Spinal cord (tissue), 10 donors: ENCODE data around the gene CCR5. TPM values are rescaled to one million over a fixed set of nuclear protein-coding genes. Genes with fewer than 3 reads are reported as not detected.

Source experiments
- DNase-seq, 6 donors: peaks; one replicate each; pipeline versions ENCODE4 v3.0.0 to v3.0.0-alpha.2; 2013 to 2015; ENCODE audit warnings: low spot score in 6 of 6, low read depth in 4 of 6
- H3K27ac ChIP-seq: one replicate; pipeline ENCODE4 v1.5.1; 2013; ENCODE audit warnings: low read depth, low read length, control low read depth
- H3K27me3 ChIP-seq: one replicate; pipeline ENCODE4 v1.6.1; 2013; ENCODE audit warnings: low read length; ENCODE audit not compliant: control insufficient read depth, insufficient read depth
- H3K36me3 ChIP-seq: one replicate; pipeline ENCODE4 v1.6.1; 2013; ENCODE audit warnings: low read length; ENCODE audit not compliant: control insufficient read depth, insufficient read depth
- H3K4me1 ChIP-seq: one replicate; pipeline ENCODE4 v1.6.1; 2013; ENCODE audit warnings: low read length; ENCODE audit not compliant: control insufficient read depth, insufficient read depth
- H3K4me3 ChIP-seq: one replicate; pipeline ENCODE4 v1.5.1; 2013; ENCODE audit warnings: low read depth, low read length, control low read depth
- H3K9me3 ChIP-seq: one replicate; pipeline ENCODE4 v1.6.1; 2013; ENCODE audit warnings: low read length; ENCODE audit not compliant: control insufficient read depth, insufficient read depth
- WGBS: methylation state at CpG from one replicate; pipeline ENCODE4 v1.1.5; 2013; ENCODE audit warnings: missing lambda C conversion rate; ENCODE audit not compliant: insufficient coverage; 5-methylcytosine and 5-hydroxymethylcytosine counted together
- polyA plus RNA-seq, 2 donors: library from polyadenylated mRNA; unstranded; fragments of 120-200 nt; gene quantifications; one replicate each; pipeline ENCODE4 v1.2.1, GENCODE V29; 2013; ENCODE audit not compliant: insufficient read length in 2 of 2
- total RNA-seq, 2 donors: library from RNA; depleted of rRNA in 1 of 2; stranded (reverse); fragments of 120-200 nt in 1 of 2; fragments of >200 nt in 1 of 2; gene quantifications; one replicate each; pipeline versions ENCODE4 v1.2.3 to v1.2.4, GENCODE V29; 2013 to 2014
- donor health status: healthy.

Gene CCR5
- total and polyA plus RNA-seq, 4 donors: 0.11 to 0.79 (median 0.35) TPM

- H3K27ac ChIP-seq: no peak overlapping the region
- no peak overlapping the region for H3K4me3 ChIP-seq
- no peak for DNase-seq
- no peaks in the 10 kb centered on the region for H3K27me3 ChIP-seq
- 90% methylated on average over 5 of the region's 6 CpGs for WGBS
- H3K4me1 ChIP-seq: no peaks in the 10 kb centered on the region
- H3K9me3 ChIP-seq: no peaks in the 10 kb centered on the region
- no peaks in the 10 kb centered on the region for H3K36me3 ChIP-seq
These were observed 51.9 kb downstream of the CCR5 start for GRCh38 chr3:46422617-46423016.

GRCh38 chr3:46423588-46423987, 52.8 kb downstream of the CCR5 start:
- Histone ChIP-seq H3K27ac (no peak overlapping the region), H3K9me3 (no peaks in the 10 kb centered on the region), H3K36me3 (no peaks in the 10 kb centered on the region), H3K4me1 (no peaks in the 10 kb centered on the region), H3K4me3 (no peak overlapping the region), H3K27me3 (no peaks in the 10 kb centered on the region)
- DNase-seq: no peak
- WGBS: 90% methylated on average over 3 of the region's 5 CpGs

Other genes starting within 250 kb of the CCR5 start
- gene CCR1, start 162.6 kb upstream of the CCR5 start, total RNA-seq: 1 to 10 TPM; 5.2 to 7.1 TPM
- 1 to 10 TPM; 3.0 to 5.9 TPM for gene CCR1, start 162.6 kb upstream of the CCR5 start, polyA plus RNA-seq
- under 1 TPM in 1 of 2 donors, not detected in 1; 0.20 TPM for gene CCR3, start 128.5 kb upstream of the CCR5 start, total RNA-seq
- not detected for gene CCR3, start 128.5 kb upstream of the CCR5 start, polyA plus RNA-seq
- 1 to 10 TPM in 1 of 2 donors, under 1 TPM in 1; 0.44 to 2.2 TPM for gene CCR2, start 16.8 kb upstream of the CCR5 start, total RNA-seq
- under 1 TPM in 1 of 2 donors, not detected in 1; 0.13 TPM for gene CCR2, start 16.8 kb upstream of the CCR5 start, polyA plus RNA-seq
- 1 to 10 TPM; 2.5 to 3.9 TPM for gene CCRL2, start 36.3 kb downstream of the CCR5 start, total RNA-seq
- 1 to 10 TPM in 1 of 2 donors, under 1 TPM in 1; 0.93 to 1.1 TPM for gene CCRL2, start 36.3 kb downstream of the CCR5 start, polyA plus RNA-seq
- 10 to 100 TPM in 1 of 2 donors, 1 to 10 TPM in 1; 1.4 to 62.3 TPM for gene LTF, start 94.0 kb downstream of the CCR5 start, total RNA-seq
- gene LTF, start 94.0 kb downstream of the CCR5 start, polyA plus RNA-seq: under 1 TPM; 0.47 to 0.49 TPM
- gene RTP3, start 127.0 kb downstream of the CCR5 start, total RNA-seq: not detected
- not detected for gene RTP3, start 127.0 kb downstream of the CCR5 start, polyA plus RNA-seq
- 1 to 10 TPM; 1.4 to 4.6 TPM for gene LRRC2, start 195.4 kb downstream of the CCR5 start, total RNA-seq
- 1 to 10 TPM; 2.5 to 3.3 TPM for gene LRRC2, start 195.4 kb downstream of the CCR5 start, polyA plus RNA-seq
- not detected for gene FAM240A, start 241.6 kb downstream of the CCR5 start, total RNA-seq
- gene FAM240A, start 241.6 kb downstream of the CCR5 start, polyA plus RNA-seq: not detected